IMR-90 (cell line): Measurements from ENCODE around the gene ADTRP. TPM values are rescaled to one million over a fixed set of nuclear protein-coding genes. Genes with fewer than 3 reads are reported as not detected.

Source experiments
- ATAC-seq: fragments of 200-7000 bp; cut with Tn5 transposase; 2 replicates; pipeline ENCODE4 v1.9.1; 2020; ENCODE audit warnings: low read depth, mild to moderate bottlenecking, moderate library complexity
- BruUV-seq: library from RNA; stranded (reverse); fragments of 400-500 nt; replicated peaks from 2 replicates; lab custom pipeline; 2021; lab: Mats Ljungman, UMichigan
- CTCF ChIA-PET: fragments of 300-600 bp; formaldehyde crosslinking; extraction: SDS; loops from one replicate; lab custom pipeline; 2021; ENCODE audit warnings: antibody characterized with exemption; lab: Yijun Ruan, JAX
- POLR2A ChIA-PET: fragments of 300-600 bp; sonication (Branson Sonifier 250); formaldehyde crosslinking; loops from one replicate; lab custom pipeline; 2022; ENCODE audit warnings: antibody characterized with exemption; ENCODE audit not compliant: unreplicated experiment; lab: Charles Lee
- DNase-seq: peaks from one replicate; pipeline ENCODE4 v3.0.0; 2013
- H2AFZ ChIP-seq: replicated peaks from 2 replicates; pipeline ENCODE3; 2013; ENCODE audit warnings: low read length, mild to moderate bottlenecking; ENCODE audit not compliant: poor library complexity
- H2AK5ac ChIP-seq: 2 replicates; pipeline ENCODE4 v1.6.1; 2013; ENCODE audit warnings: low read depth, low read length, inconsistent platforms
- H2AK9ac ChIP-seq: replicated peaks from 2 replicates; pipeline ENCODE3; 2013; ENCODE audit warnings: mild to moderate bottlenecking, low read depth, low read length, moderate library complexity; ENCODE audit not compliant: poor library complexity
- H2BK120ac ChIP-seq: 2 replicates; pipeline ENCODE4 v1.6.1; 2013; ENCODE audit warnings: low read depth, low read length, inconsistent platforms
- H2BK15ac ChIP-seq: 3 replicates; pipeline ENCODE4 v1.6.1; 2013; ENCODE audit warnings: low read depth, low read length, inconsistent platforms
- H2BK20ac ChIP-seq: 2 replicates; pipeline ENCODE4 v1.6.1; 2013; ENCODE audit warnings: low read depth, mild to moderate bottlenecking, inconsistent platforms, low read length, moderate library complexity
- H2BK5ac ChIP-seq: 2 replicates; pipeline ENCODE4 v1.6.1; 2013; ENCODE audit warnings: mild to moderate bottlenecking, low read depth, low read length, inconsistent platforms; ENCODE audit not compliant: poor library complexity, severe bottlenecking
- H3K14ac ChIP-seq: replicated peaks from 2 replicates; pipeline ENCODE4 v1.6.1; 2013; ENCODE audit warnings: low read depth, low read length, inconsistent platforms
- H3K18ac ChIP-seq: 2 replicates; pipeline ENCODE4 v1.6.1; 2013; ENCODE audit warnings: low read depth, low read length, control low read depth
- H3K23ac ChIP-seq: 2 replicates; pipeline ENCODE4 v1.6.1; 2013; ENCODE audit warnings: low read depth, low read length, inconsistent platforms
- H3K27ac ChIP-seq: 2 replicates; pipeline ENCODE4 v1.5.1; 2013; ENCODE audit warnings: mild to moderate bottlenecking, control low read depth, low read length; ENCODE audit not compliant: insufficient read depth
- H3K27me3 ChIP-seq: 2 replicates; pipeline ENCODE4 v1.6.1; 2013; ENCODE audit warnings: low read length; ENCODE audit not compliant: control insufficient read depth, insufficient read depth
- H3K36me3 ChIP-seq: 2 replicates; pipeline ENCODE4 v1.6.1; 2013; ENCODE audit warnings: low read length, mixed read lengths; ENCODE audit not compliant: control insufficient read depth, insufficient read depth
- H3K4ac ChIP-seq: 2 replicates; pipeline ENCODE4 v1.6.1; 2013; ENCODE audit warnings: low read depth, low read length, inconsistent platforms
- H3K4me1 ChIP-seq: 2 replicates; pipeline ENCODE4 v1.6.1; 2013; ENCODE audit warnings: low read length, mixed read lengths; ENCODE audit not compliant: control insufficient read depth, insufficient read depth
- H3K4me2 ChIP-seq: 2 replicates; pipeline ENCODE4 v1.6.1; 2013; ENCODE audit warnings: low read depth, mild to moderate bottlenecking, control low read depth, low read length, moderate library complexity
- H3K4me3 ChIP-seq: 2 replicates; pipeline ENCODE4 v1.5.1; 2013; ENCODE audit warnings: low read depth, mild to moderate bottlenecking, control low read depth, low read length, moderate library complexity; ENCODE audit not compliant: insufficient read depth
- H3K56ac ChIP-seq: 2 replicates; pipeline ENCODE4 v1.6.1; 2013; ENCODE audit warnings: low read length, inconsistent platforms; ENCODE audit not compliant: insufficient read depth; ENCODE audit errors: extremely low read depth
- H3K79me1 ChIP-seq, 2 experiments: 2 replicates each; pipeline ENCODE4 v1.6.1; 2013; ENCODE audit warnings: low read length in 2 of 2, inconsistent platforms in 1 of 2, low read depth in 1 of 2
- H3K9ac ChIP-seq: 2 replicates; pipeline ENCODE4 v1.6.1; 2013; ENCODE audit warnings: low read depth, low read length, control low read depth
- H3K9me1 ChIP-seq: 2 replicates; pipeline ENCODE4 v1.6.1; 2013; ENCODE audit warnings: low read length, inconsistent platforms; ENCODE audit not compliant: insufficient read depth
- H3K9me3 ChIP-seq: 2 replicates; pipeline ENCODE4 v1.6.1; 2013; ENCODE audit warnings: low read length; ENCODE audit not compliant: control insufficient read depth, insufficient read depth
- H4K20me1 ChIP-seq: 2 replicates; pipeline ENCODE4 v1.6.1; 2013; ENCODE audit warnings: low read length, inconsistent platforms; ENCODE audit not compliant: insufficient read depth
- H4K5ac ChIP-seq: 2 replicates; pipeline ENCODE4 v1.6.1; 2013; ENCODE audit warnings: mild to moderate bottlenecking, low read depth, low read length, control low read depth
- H4K8ac ChIP-seq, 2 experiments: 2 replicates each; pipeline ENCODE4 v1.6.1; 2013; ENCODE audit warnings: low read depth in 2 of 2, low read length in 2 of 2, control low read depth in 1 of 2, inconsistent platforms in 1 of 2
- H4K91ac ChIP-seq: 2 replicates; pipeline ENCODE4 v1.6.1; 2013; ENCODE audit warnings: low read depth, low read length, inconsistent platforms; ENCODE audit not compliant: insufficient read depth
- BHLHE40 ChIP-seq: fragments of 150-350 bp; IDR thresholded peaks from 2 replicates; pipeline ENCODE4 v1.6.1; 2016; ENCODE audit warnings: mild to moderate bottlenecking, low read depth, low read length
- RFX5 ChIP-seq: IDR thresholded peaks from 2 replicates; pipeline ENCODE4 v1.8.0; 2012; ENCODE audit warnings: low read depth, mild to moderate bottlenecking, low read length, moderate library complexity
- WGBS, 2 experiments: methylation state at CpG; one replicate each; pipeline versions ENCODE4 v1.1.5 to v1.1.7; 2013; ENCODE audit warnings: missing lambda C conversion rate in 2 of 2; ENCODE audit not compliant: insufficient read length in 1 of 2; ENCODE audit errors: extremely low coverage in 2 of 2; 5-methylcytosine and 5-hydroxymethylcytosine counted together
- dilution Hi-C: fragments of 300-500 bp; cut with HindIII; formaldehyde crosslinking; loops from one replicate; pipeline ENCODE4 v1.14.3; 2018; ENCODE audit warnings: low sequenced_read_pairs; ENCODE audit not compliant: unreplicated experiment
- in situ Hi-C: fragments of 300-500 bp; cut with MboI; formaldehyde crosslinking; loops from 3 replicates; pipeline ENCODE4 v1.14.3; 2019; ENCODE audit warnings: low sequenced_read_pairs, inconsistent platforms, mixed read lengths
- intact Hi-C: fragments of 100-400 bp; cut with micrococcal nuclease; formaldehyde crosslinking; loops from 2 replicates; pipeline ENCODE4 v1.10.0; 2022
- polyA plus RNA-seq, 3 experiments: library from polyadenylated mRNA; depleted of rRNA; stranded (reverse); fragments of >200 nt; gene quantifications; 2 replicates each; pipeline ENCODE4 v1.2.3, GENCODE V29; 2012; ENCODE audit warnings: low replicate concordance in 1 of 3
- total RNA-seq: library from RNA; depleted of rRNA; stranded (reverse); fragments of >200 nt; gene quantifications from 2 replicates; pipeline ENCODE4 v1.2.3, GENCODE V29; 2012

Gene ADTRP
- total and polyA plus RNA-seq, 2 of the 4 experiments (the other 2 are of a cell fraction) = 0.50 to 0.72 TPM

DNA sequence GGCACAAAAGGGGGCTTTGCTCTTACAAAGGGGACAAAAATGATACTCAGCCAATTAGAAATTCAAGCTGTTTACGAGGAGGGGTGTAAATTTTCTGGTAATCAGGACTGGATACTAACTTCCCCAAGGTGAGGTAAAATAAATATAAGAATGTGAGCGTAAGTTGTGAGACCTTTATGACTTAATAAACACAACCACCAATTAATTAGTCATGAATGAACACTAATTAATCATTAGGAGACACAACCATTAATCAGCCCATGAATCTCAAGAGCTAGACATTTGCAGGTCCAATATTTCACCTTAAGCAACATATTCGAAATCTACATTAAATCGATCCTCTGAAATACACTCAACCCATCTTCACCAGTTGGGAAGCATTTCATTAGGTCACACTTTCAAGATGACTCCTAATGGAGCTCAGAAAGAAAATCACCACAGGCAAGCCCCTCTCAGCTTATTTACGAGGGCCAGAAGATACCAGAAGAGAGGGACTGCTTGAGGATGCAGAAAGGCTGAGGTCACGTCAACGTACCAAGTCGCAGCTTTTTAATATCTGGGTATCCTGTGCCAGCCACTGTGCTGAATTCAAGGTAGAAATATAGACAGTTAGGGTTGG is 2.7 kb downstream of the ADTRP start:
- POLR2A ChIA-PET = no interaction called here
- TF ChIP-seq BHLHE40 = no peak
- no peak for TF ChIP-seq RFX5
- Histone ChIP-seq H3K79me1 (no peaks in the 10 kb centered on the region; a peak in 1 of 4 replicates), H3K4me2 (no peak overlapping the region), H3K18ac (no peak overlapping the region), H3K36me3 (no peaks in the 10 kb centered on the region), H3K27me3 (no peaks in the 10 kb centered on the region), H3K4me1 (peaks cover 16% of the 10 kb centered on the region), H2BK15ac (no peak overlapping the region), H2BK120ac (no peak overlapping the region), H3K56ac (no peak overlapping the region), H3K9me1 (peaks cover 19% of the 10 kb centered on the region), H3K9ac (no peak overlapping the region), H3K27ac (no peak overlapping the region), H3K14ac (no peak overlapping the region), H3K9me3 (no peaks in the 10 kb centered on the region), H2AK9ac (no peak overlapping the region), H2AFZ (no peak overlapping the region), H2AK5ac (peak overlapping the region; percentile 10; the same call in 1 of the 2 replicates), H3K4me3 (no peak overlapping the region), H3K4ac (no peak overlapping the region), H2BK5ac (no peak overlapping the region), H4K91ac (no peak overlapping the region), H2BK20ac (no peak overlapping the region), H4K20me1 (no peaks in the 10 kb centered on the region), H4K5ac (no peak overlapping the region), H3K23ac (no peak overlapping the region), H4K8ac (no peak overlapping the region)
- CTCF ChIA-PET = no interaction called here
- no peak for DNase-seq
- WGBS, 2 experiments = 100% methylated on average over 1 of the region's 8 CpGs; no CpG with 5 or more reads in 1 of the 2 experiments
- intact Hi-C loops = no loop called here
- dilution Hi-C loops = no loop called here
- in situ Hi-C loops = no loop called here
- BruUV-seq = no TSS peak
- no peak for ATAC-seq
